H1 (cell line): ENCODE measurements around the gene PRSS50. TPM values are rescaled to one million over a fixed set of nuclear protein-coding genes. Genes with fewer than 3 reads are reported as not detected.

Experiments used
- CTCF ChIA-PET: fragments of 300-600 bp; sonication (Branson Sonifier 250); formaldehyde crosslinking; loops from one replicate; lab custom pipeline; 2021; ENCODE audit not compliant: partially characterized antibody; lab: Charles Lee
- POLR2A ChIA-PET: fragments of 300-600 bp; sonication (Branson Sonifier 250); formaldehyde crosslinking; loops from one replicate; lab custom pipeline; 2021; ENCODE audit warnings: inconsistent platforms; ENCODE audit not compliant: partially characterized antibody; lab: Charles Lee
- DNase-seq, 2 experiments: peaks; one replicate each; pipeline versions ENCODE4 v3.0.0 to v3.0.0-alpha.2; 2010 to 2022; ENCODE audit warnings: low spot score in 2 of 2, low read depth in 1 of 2, mixed read lengths in 1 of 2
- FAIRE-seq: peaks from 2 replicates; lab custom pipeline; 2011; peaks lifted over from hg19 to GRCh38; lab: Jason Lieb, UNC
- H2AFZ ChIP-seq: 2 replicates; pipeline ENCODE4 v1.8.1; 2012; ENCODE audit warnings: low read length, inconsistent platforms
- H2AK5ac ChIP-seq: 2 replicates; pipeline ENCODE4 v1.6.1; 2013; ENCODE audit warnings: low read depth, low read length
- H2BK120ac ChIP-seq: replicated peaks from 2 replicates; pipeline ENCODE3; 2013; ENCODE audit warnings: low read depth, low read length, inconsistent platforms
- H2BK12ac ChIP-seq: 2 replicates; pipeline ENCODE4 v1.6.1; 2013; ENCODE audit warnings: low read depth, low read length
- H2BK15ac ChIP-seq: 2 replicates; pipeline ENCODE4 v1.6.1; 2013; ENCODE audit warnings: low read length
- H2BK20ac ChIP-seq: 2 replicates; pipeline ENCODE4 v1.6.1; 2013; ENCODE audit warnings: low read length
- H2BK5ac ChIP-seq: 2 replicates; pipeline ENCODE4 v1.6.1; 2013; ENCODE audit warnings: low read depth, low read length
- H3K14ac ChIP-seq: 2 replicates; pipeline ENCODE4 v1.6.1; 2013; ENCODE audit warnings: inconsistent platforms; ENCODE audit not compliant: insufficient read length
- H3K18ac ChIP-seq: 2 replicates; pipeline ENCODE4 v1.6.1; 2013; ENCODE audit warnings: low read length; ENCODE audit errors: extremely low read depth
- H3K23ac ChIP-seq: 2 replicates; pipeline ENCODE4 v1.6.1; 2013; ENCODE audit warnings: inconsistent platforms; ENCODE audit not compliant: insufficient read length
- H3K23me2 ChIP-seq: 2 replicates; pipeline ENCODE4 v1.6.1; 2013; ENCODE audit warnings: low read depth, low read length
- H3K27ac ChIP-seq: 2 replicates; pipeline ENCODE4 v1.6.1; 2011; ENCODE audit warnings: low read depth, low read length, inconsistent platforms
- H3K27me3 ChIP-seq, 4 experiments: replicated peaks in 1 of 4; 1 replicate in 1 of 4; 2 replicates in 3 of 4; pipeline versions ENCODE4 v1.6.1 to v1.8.1; 2011 to 2013; ENCODE audit warnings: low read length in 3 of 4, mild to moderate bottlenecking in 3 of 4, inconsistent platforms in 2 of 4, mixed read lengths in 2 of 4, moderate library complexity in 1 of 4; ENCODE audit not compliant: control insufficient read depth in 3 of 4, insufficient read depth in 3 of 4; ENCODE audit errors: extremely low read depth in 1 of 4
- H3K36me3 ChIP-seq, 4 experiments: 2 replicates each; pipeline versions ENCODE4 v1.6.1 to v1.8.1; 2011 to 2013; ENCODE audit warnings: mild to moderate bottlenecking in 4 of 4, low read length in 3 of 4, moderate library complexity in 2 of 4, control low read depth in 1 of 4, inconsistent platforms in 1 of 4; ENCODE audit not compliant: insufficient read depth in 4 of 4, control insufficient read depth in 2 of 4
- H3K4ac ChIP-seq: replicated peaks from 2 replicates; pipeline ENCODE3; 2013; ENCODE audit warnings: low read length, low read depth, mixed read lengths, inconsistent platforms; ENCODE audit not compliant: insufficient read length
- H3K4me1 ChIP-seq, 4 experiments: replicated peaks in 1 of 4; 1 replicate in 1 of 4; 2 replicates in 3 of 4; pipeline versions ENCODE4 v1.6.1 to v1.8.1; 2011 to 2013; ENCODE audit warnings: low read length in 3 of 4, inconsistent platforms in 2 of 4, mixed read lengths in 1 of 4; ENCODE audit not compliant: insufficient read depth in 4 of 4, control insufficient read depth in 3 of 4
- H3K4me2 ChIP-seq, 2 experiments: 2 replicates each; pipeline versions ENCODE4 v1.6.1 to v1.8.1; 2011 to 2013; ENCODE audit warnings: low read depth in 2 of 2, low read length in 2 of 2, control low read depth in 1 of 2, inconsistent platforms in 1 of 2, mild to moderate bottlenecking in 1 of 2; ENCODE audit not compliant: insufficient read depth in 1 of 2
- H3K4me3 ChIP-seq, 4 experiments: fragments of 200-600, 300-600 bp in 1 of 4; sonication (generic), shearing (Covaris generic), sonication (Bioruptor Twin) in 1 of 4; 2 replicates each; pipeline versions ENCODE4 v1.5.1 to v1.8.1; 2011 to 2016; ENCODE audit warnings: low read length in 4 of 4, low read depth in 3 of 4, control low read depth in 2 of 4, inconsistent platforms in 2 of 4, mild to moderate bottlenecking in 2 of 4, mixed read lengths in 1 of 4, moderate library complexity in 1 of 4; ENCODE audit not compliant: insufficient read depth in 2 of 4; ENCODE audit errors: extremely low read depth in 1 of 4
- H3K56ac ChIP-seq: replicated peaks from 2 replicates; pipeline ENCODE3; 2013; ENCODE audit warnings: low read depth, mild to moderate bottlenecking, mixed read lengths, low read length, inconsistent platforms; ENCODE audit not compliant: insufficient read length
- H3K79me1 ChIP-seq: 2 replicates; pipeline ENCODE4 v1.6.1; 2013; ENCODE audit warnings: low read depth, low read length, control low read depth
- H3K79me2 ChIP-seq, 2 experiments: 2 replicates each; pipeline versions ENCODE4 v1.6.1 to v1.8.1; 2012 to 2013; ENCODE audit warnings: low read length in 2 of 2, mild to moderate bottlenecking in 2 of 2, inconsistent platforms in 1 of 2; ENCODE audit not compliant: insufficient read depth in 2 of 2, control insufficient read depth in 1 of 2
- H3K9ac ChIP-seq, 4 experiments: replicated peaks in 1 of 4; 1 replicate in 1 of 4; 2 replicates in 3 of 4; pipeline versions ENCODE4 v1.6.1 to v1.8.1; 2011 to 2013; ENCODE audit warnings: low read depth in 3 of 4, low read length in 3 of 4, control low read depth in 2 of 4, mild to moderate bottlenecking in 2 of 4, moderate library complexity in 2 of 4, inconsistent platforms in 1 of 4; ENCODE audit errors: extremely low read depth in 1 of 4
- H3K9me3 ChIP-seq, 2 experiments: 2 replicates each; pipeline versions ENCODE4 v1.6.1 to v1.8.1; 2012 to 2013; ENCODE audit warnings: mild to moderate bottlenecking in 2 of 2, moderate library complexity in 2 of 2, control low read depth in 1 of 2, inconsistent platforms in 1 of 2, low read depth in 1 of 2, low read length in 1 of 2, mixed read lengths in 1 of 2; ENCODE audit not compliant: insufficient read depth in 2 of 2
- H4K20me1 ChIP-seq, 2 experiments: replicated peaks in 1 of 2; 2 replicates each; pipeline versions ENCODE3 to v1.8.1; 2011 to 2013; ENCODE audit warnings: inconsistent platforms in 2 of 2, low read length in 2 of 2, mild to moderate bottlenecking in 1 of 2; ENCODE audit not compliant: insufficient read depth in 2 of 2, control insufficient read depth in 1 of 2
- H4K5ac ChIP-seq: 2 replicates; pipeline ENCODE4 v1.6.1; 2013; ENCODE audit warnings: low read length, low read depth, mixed read lengths, inconsistent platforms; ENCODE audit not compliant: insufficient read length
- H4K8ac ChIP-seq: 2 replicates; pipeline ENCODE4 v1.8.0; 2013; ENCODE audit warnings: mild to moderate bottlenecking, moderate library complexity, low read length, inconsistent platforms; ENCODE audit not compliant: insufficient read depth; ENCODE audit errors: extremely low read depth
- H4K91ac ChIP-seq: replicated peaks from 2 replicates; pipeline ENCODE3; 2013; ENCODE audit warnings: low read length, mixed read lengths, inconsistent platforms; ENCODE audit not compliant: insufficient read length
- CBX5 ChIP-seq: fragments of 300-800, 300-1000 bp; sonication (generic); IDR thresholded peaks from 2 replicates; pipeline ENCODE4 v1.7.1; 2016; ENCODE audit warnings: antibody characterized with exemption, low read length, low read depth
- CREB1 ChIP-seq: IDR thresholded peaks from 2 replicates; pipeline ENCODE4 v1.6.1; 2012; ENCODE audit warnings: inconsistent platforms
- GABPA ChIP-seq: IDR thresholded peaks from 2 replicates; pipeline ENCODE4 v1.6.1; 2011; ENCODE audit warnings: mild to moderate bottlenecking, low read length, moderate library complexity, borderline replicate concordance; ENCODE audit not compliant: insufficient read depth
- PHF8 ChIP-seq: fragments of 200-600 bp; sonication (generic); conservative IDR thresholded peaks from 2 replicates; pipeline ENCODE4 v1.7.1; 2012; ENCODE audit warnings: low read depth, mild to moderate bottlenecking, inconsistent platforms, low read length, moderate library complexity
- TAF7 ChIP-seq: optimal IDR thresholded peaks from 2 replicates; pipeline ENCODE3; 2011; ENCODE audit warnings: low read depth, mild to moderate bottlenecking, inconsistent platforms, low read length, moderate library complexity, borderline replicate concordance
- WGBS, 2 experiments: shearing (Covaris generic) in 1 of 2; methylation state at CpG; one replicate each; pipeline versions ENCODE4 v1.1.6 to v1.1.7; 2013 to 2015; ENCODE audit warnings: low lambda C conversion rate in 2 of 2, mixed read lengths in 2 of 2, inconsistent platforms in 1 of 2, low coverage in 1 of 2, missing lambda C conversion rate in 1 of 2; ENCODE audit not compliant: insufficient replicate concordance in 2 of 2, insufficient coverage in 1 of 2, insufficient read length in 1 of 2; ENCODE audit errors: extremely low coverage in 1 of 2, missing lambda C conversion rate in 1 of 2; 5-methylcytosine and 5-hydroxymethylcytosine counted together
- polyA plus RNA-seq, 7 experiments: library from polyadenylated mRNA; depleted of rRNA in 3 of 7; stranded (reverse) in 5 of 7; unstranded in 2 of 7; fragments of >200 nt in 5 of 7; fragments of 200-250 nt in 2 of 7; gene quantifications; 1 replicate in 5 of 7; 2 replicates in 1 of 7; 4 replicates in 1 of 7; pipeline versions ENCODE4 v1.2.1 to v1.2.3, GENCODE V29; 2011 to 2013; ENCODE audit warnings: missing spikeins in 2 of 7, mixed read lengths in 2 of 7
- total RNA-seq: library from RNA; stranded (reverse); fragmentation: NEBNext Ultra II Directional; extraction: Animal tissue kit (Norgen Biotek cat#: 25700); gene quantifications from 2 replicates; pipeline ENCODE4 v1.2.1, GENCODE V29; 2021
- TF ChIP-seq, protein P1 (sequence below): IDR thresholded peaks from 2 replicates; pipeline ENCODE4 v1.6.1; 2011; ENCODE audit warnings: low read length, improper control_type of control experiment

Gene PRSS50
- total and polyA plus RNA-seq, 2 of the 8 experiments (the other 6 are each of a cell fraction or from before 2014, with no cell fraction given) = 0.47 to 0.71 TPM

GRCh38 chr3:46675843-46676567, 41.7 kb downstream of the PRSS50 start:
- no peaks in the 10 kb centered on the region for H3K27me3 ChIP-seq
- no peak overlapping the region for H4K8ac ChIP-seq
- H3K23me2 ChIP-seq = no peaks in the 10 kb centered on the region
- H3K79me2 ChIP-seq = no peaks in the 10 kb centered on the region
- TF ChIP-seq PHF8 = no peak
- no peak for TF ChIP-seq CREB1
- TF ChIP-seq TAF7 = no peak
- no peak for TF ChIP-seq GABPA
- TF ChIP-seq, protein P1, sequence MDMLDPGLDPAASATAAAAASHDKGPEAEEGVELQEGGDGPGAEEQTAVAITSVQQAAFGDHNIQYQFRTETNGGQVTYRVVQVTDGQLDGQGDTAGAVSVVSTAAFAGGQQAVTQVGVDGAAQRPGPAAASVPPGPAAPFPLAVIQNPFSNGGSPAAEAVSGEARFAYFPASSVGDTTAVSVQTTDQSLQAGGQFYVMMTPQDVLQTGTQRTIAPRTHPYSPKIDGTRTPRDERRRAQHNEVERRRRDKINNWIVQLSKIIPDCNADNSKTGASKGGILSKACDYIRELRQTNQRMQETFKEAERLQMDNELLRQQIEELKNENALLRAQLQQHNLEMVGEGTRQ = no peak
- no peak for TF ChIP-seq CBX5
- WGBS, 2 experiments = 87% methylated on average over 9 of the region's 9 CpGs; no CpG with 5 or more reads in 1 of the 2 experiments
- no peak for FAIRE-seq
- no peak overlapping the region for H4K5ac ChIP-seq
- H3K4me3 ChIP-seq = no peak overlapping the region
- H2AK5ac ChIP-seq = no peak overlapping the region
- no peak overlapping the region for H3K27ac ChIP-seq
- H3K79me1 ChIP-seq = no peaks in the 10 kb centered on the region
- H4K20me1 ChIP-seq = peaks cover 0 to 1% of the 10 kb centered on the region in 2 experiments
- H2BK5ac ChIP-seq = no peak overlapping the region
- H2BK15ac ChIP-seq = no peak overlapping the region
- no peak overlapping the region for H3K23ac ChIP-seq
- no peak overlapping the region for H2BK12ac ChIP-seq
- H3K18ac ChIP-seq = no peak overlapping the region
- H2AFZ ChIP-seq = no peak overlapping the region
- no peak overlapping the region for H3K4me2 ChIP-seq
- no peak overlapping the region for H2BK120ac ChIP-seq
- ChIA-PET CTCF (interaction anchor here (0.6 to 4.2 kb wide), 11 partner anchors 8 to 222 kb away, joined by 3 to 32 read pairs (median 4); partner anchors contain the start of gene ALS2CL), POLR2A (interaction anchor here (0.7 to 2.7 kb wide), 3 partner anchors 17 to 90 kb away, joined by 3 to 7 read pairs (median 6); partner anchors contain the start of gene ALS2CL)
- no peaks in the 10 kb centered on the region; a peak in 1 of 7 replicates for H3K4me1 ChIP-seq
- H4K91ac ChIP-seq = no peak overlapping the region
- no peak overlapping the region for H3K14ac ChIP-seq
- H3K9me3 ChIP-seq = no peaks in the 10 kb centered on the region
- no peak overlapping the region for H3K4ac ChIP-seq
- no peaks in the 10 kb centered on the region for H3K36me3 ChIP-seq
- no peak overlapping the region for H2BK20ac ChIP-seq
- no peak overlapping the region for H3K56ac ChIP-seq
- DNase-seq = no peak
- H3K9ac ChIP-seq = no peak overlapping the region
